Prostate gland (tissue), 2 donors: ENCODE data around the gene CYP27A1.

ENCODE experiments used
- POLR2A ChIP-seq: fragments of 450-650 bp; IDR thresholded peaks from one replicate; pipeline ENCODE4 v1.6.1; 2016; ENCODE audit warnings: antibody characterized with exemption, mild to moderate bottlenecking
- TF ChIP-seq, protein P1 (sequence below), 4 experiments: fragments of 200-600 bp in 2 of 4; fragments of 450-650 bp in 2 of 4; sonication (generic) in 2 of 4; IDR thresholded peaks; 1 replicate in 3 of 4; 2 replicates in 1 of 4; pipeline ENCODE4 v1.5.1; 2016 to 2019; ENCODE audit warnings: antibody characterized with exemption in 4 of 4, mild to moderate bottlenecking in 2 of 4, moderate library complexity in 2 of 4

DNA sequence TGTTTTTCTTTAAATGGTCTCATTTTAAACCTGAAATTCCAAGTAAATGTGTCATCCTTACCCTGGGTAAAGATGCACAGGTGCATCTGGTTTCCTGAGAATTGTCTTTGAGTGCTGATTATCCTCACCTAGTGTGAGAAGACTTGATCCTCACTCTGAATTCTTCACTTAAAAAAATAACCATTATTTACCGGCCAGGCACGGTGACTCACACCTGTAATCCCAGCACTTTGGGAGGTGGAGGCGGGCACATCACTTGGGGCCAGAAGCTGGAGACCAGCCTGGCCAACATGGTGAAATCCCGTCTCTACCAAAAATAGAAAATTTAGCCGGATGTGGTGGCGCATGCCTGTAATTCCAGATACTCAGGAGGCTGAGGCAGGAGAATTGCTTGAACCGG is 67.8 kb downstream of the CYP27A1 start:
- TF ChIP-seq, protein P1, sequence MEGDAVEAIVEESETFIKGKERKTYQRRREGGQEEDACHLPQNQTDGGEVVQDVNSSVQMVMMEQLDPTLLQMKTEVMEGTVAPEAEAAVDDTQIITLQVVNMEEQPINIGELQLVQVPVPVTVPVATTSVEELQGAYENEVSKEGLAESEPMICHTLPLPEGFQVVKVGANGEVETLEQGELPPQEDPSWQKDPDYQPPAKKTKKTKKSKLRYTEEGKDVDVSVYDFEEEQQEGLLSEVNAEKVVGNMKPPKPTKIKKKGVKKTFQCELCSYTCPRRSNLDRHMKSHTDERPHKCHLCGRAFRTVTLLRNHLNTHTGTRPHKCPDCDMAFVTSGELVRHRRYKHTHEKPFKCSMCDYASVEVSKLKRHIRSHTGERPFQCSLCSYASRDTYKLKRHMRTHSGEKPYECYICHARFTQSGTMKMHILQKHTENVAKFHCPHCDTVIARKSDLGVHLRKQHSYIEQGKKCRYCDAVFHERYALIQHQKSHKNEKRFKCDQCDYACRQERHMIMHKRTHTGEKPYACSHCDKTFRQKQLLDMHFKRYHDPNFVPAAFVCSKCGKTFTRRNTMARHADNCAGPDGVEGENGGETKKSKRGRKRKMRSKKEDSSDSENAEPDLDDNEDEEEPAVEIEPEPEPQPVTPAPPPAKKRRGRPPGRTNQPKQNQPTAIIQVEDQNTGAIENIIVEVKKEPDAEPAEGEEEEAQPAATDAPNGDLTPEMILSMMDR (IDR thresholded peaks at IDR 0.05): no peak
- no peak for TF ChIP-seq POLR2A
